ENCODE measurements around the gene TRAF1. TPM values are rescaled to one million over a fixed set of nuclear protein-coding genes. Genes with fewer than 3 reads are reported as not detected.
A peak's percentile ranks its signal among the peaks of the same experiment; 100 is the strongest.
"Not testable (repeated sequence)": the region's sequence is repeated elsewhere in the genome, so short reads cannot be mapped to it uniquely, and the experiment has no call there.

Gene TRAF1
- 1 to 10 TPM; 1.3 to 8.1 (median 1.7) TPM for total RNA-seq
- 1 to 10 TPM; 5.2 to 6.2 TPM for polyA plus RNA-seq

DNA sequence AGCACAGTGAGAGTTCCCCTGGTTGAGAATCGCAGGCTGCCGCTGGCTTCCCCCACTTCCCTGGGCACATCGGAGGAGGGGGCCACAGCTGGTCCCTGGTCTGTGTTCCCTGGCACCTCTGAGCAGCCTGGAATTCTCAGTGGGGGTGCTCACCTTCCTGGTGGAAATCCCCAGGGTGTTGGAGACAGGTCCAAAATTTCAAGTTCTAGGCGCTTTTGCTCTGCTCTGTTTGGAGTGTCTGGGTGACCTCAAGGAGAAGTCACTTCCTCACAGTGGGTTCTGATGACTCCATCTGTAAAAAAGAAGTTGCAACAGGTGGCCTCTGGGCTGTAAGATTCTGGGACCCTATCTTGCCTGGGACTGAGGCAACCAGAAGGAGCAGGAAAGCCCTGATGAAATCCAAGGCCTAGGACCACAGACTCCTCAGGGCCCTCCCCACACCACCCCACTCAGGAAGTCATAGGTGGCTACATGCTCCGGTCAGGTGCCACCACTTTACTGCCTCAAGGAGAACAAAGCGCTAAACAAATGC, at the start of gene TRAF1:
TSS of gene TRAF1 (minus strand) at position 400 of the 532 bp plus-strand sequence. CDS start 721 bp downstream, outside the sequence.
- TF ChIP-seq CTCF (IDR thresholded peaks at IDR 0.05), result no peak
- Histone ChIP-seq H3K36me3 (no peaks in the 10 kb centered on the region), H3K4me1 (peaks cover 0 to 4% (median 0%) of the 10 kb centered on the region in 3 donors), H3K4me3 (peak within 1 kb of the TSS in 1 of 4 donors; percentile 7), H3K27me3 (no peaks in the 10 kb centered on the region), H3K9me3 (no peaks in the 10 kb centered on the region), H3K27ac (peak within 1 kb of the TSS in 2 of 4 donors; percentile 56 to 59)
- intact Hi-C loops (cut with DNase I), result loop anchor here in 1 of 3 donors (10.0 kb wide), 1 partner anchor 52 kb away; the partner anchor contains the start of gene PHF19
- WGBS, 2 donors, result 79 to 90% methylated on average over 6 of the region's 6 CpGs
- peak in 1 of 4 donors; percentile 8 for ATAC-seq
- DNase-seq, result no peak
- no peak for FAIRE-seq

GRCh38 chr9:120974921-120975320, 48.3 kb upstream of the TRAF1 start:
- intact Hi-C loops (cut with DNase I), result no loop called here
- no peak for DNase-seq
- TF ChIP-seq CTCF (IDR thresholded peaks at IDR 0.05), result no peak
- Histone ChIP-seq H3K27me3 (no peaks in the 10 kb centered on the region), H3K4me1 (no peaks in the 10 kb centered on the region), H3K27ac (no peak overlapping the region), H3K4me3 (no peak overlapping the region), H3K9me3 (no peaks in the 10 kb centered on the region), H3K36me3 (no peaks in the 10 kb centered on the region)
- 81 to 86% methylated on average over 1 of the region's 1 CpG for WGBS, 2 donors
- ATAC-seq, result no peak
- FAIRE-seq, result no peak

DNA sequence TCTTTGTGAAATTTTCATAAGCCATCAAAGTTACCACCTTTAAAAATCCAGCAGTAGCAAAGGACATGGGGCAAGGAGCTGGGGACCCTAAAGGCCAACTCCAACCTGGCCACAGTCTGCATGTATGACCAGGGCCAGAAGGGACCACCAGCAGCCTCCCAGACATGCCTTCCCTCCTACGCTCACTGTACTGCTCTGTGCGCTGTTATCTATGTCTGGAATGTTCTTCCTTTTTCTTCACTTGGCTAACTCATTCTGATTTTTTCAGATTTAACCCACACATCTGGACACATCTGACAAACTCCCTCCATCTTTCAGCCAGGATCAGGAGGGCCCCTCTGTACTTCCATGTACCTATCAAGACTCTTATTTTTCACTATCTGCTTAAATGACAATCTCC, 47.6 kb upstream of the TRAF1 start:
- no peak for TF ChIP-seq CTCF (IDR thresholded peaks at IDR 0.05)
- DNase-seq (no peak), ATAC-seq (no peak), FAIRE-seq (no peak)
- 93 to 97% methylated on average over 2 of the region's 2 CpGs for WGBS, 2 donors
- intact Hi-C loops (cut with DNase I), result no loop called here
- Histone ChIP-seq H3K27ac (no peak overlapping the region), H3K4me1 (no peaks in the 10 kb centered on the region), H3K36me3 (no peaks in the 10 kb centered on the region), H3K9me3 (no peaks in the 10 kb centered on the region), H3K4me3 (no peak overlapping the region), H3K27me3 (no peaks in the 10 kb centered on the region)

DNA sequence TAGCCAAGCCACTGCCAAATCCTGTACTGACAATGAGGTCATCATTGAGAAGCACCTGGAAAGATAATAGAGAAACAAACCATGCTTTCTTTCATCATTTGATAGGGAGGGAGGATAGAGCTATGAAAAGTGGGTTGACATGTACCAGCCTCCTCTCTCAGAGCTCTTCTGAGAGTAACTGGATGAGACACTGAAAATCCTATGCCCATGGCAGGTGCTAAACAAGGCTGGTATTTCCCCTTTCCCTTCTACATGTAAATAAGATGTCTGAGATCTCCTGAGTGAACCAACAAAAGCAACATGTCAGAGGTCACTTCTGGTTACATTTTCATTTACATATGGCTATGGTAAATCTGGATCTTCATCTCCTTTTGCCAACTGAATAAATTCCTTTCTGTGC, 45.3 kb upstream of the TRAF1 start:
- intact Hi-C loops (cut with DNase I), result no loop called here

DNA sequence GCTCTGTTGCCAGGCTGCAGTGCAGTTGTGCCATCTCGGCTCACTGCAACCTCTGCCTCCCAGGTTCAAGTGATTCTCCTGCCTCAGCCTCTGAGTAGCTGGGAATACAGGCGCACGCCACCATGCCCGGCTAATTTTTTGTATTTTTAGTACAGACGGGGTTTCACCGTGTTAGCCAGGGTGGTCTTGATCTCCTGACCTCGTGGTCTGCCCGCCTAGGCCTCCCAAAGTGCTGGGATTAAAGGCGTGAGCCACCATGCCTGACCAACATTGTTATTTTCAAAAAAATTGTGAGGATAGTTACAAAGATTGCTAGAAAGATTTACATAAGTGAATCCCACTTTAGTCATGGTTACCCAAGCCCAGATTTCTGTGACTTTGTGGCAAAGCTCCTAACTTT, 44.9 kb upstream of the TRAF1 start:
- ATAC-seq; FAIRE-seq; H3K4me1 ChIP-seq; H3K9me3 ChIP-seq; H3K4me3 ChIP-seq; intact Hi-C loops (cut with DNase I); H3K27me3 ChIP-seq; H3K27ac ChIP-seq; DNase-seq; H3K36me3 ChIP-seq: not testable (repeated sequence)
- WGBS, 2 donors, result 94% methylated on average over 9 of the region's 9 CpGs

More for the DNA sequence above, 45.3 kb upstream of the TRAF1 start:
- DNase-seq, result no peak
- Histone ChIP-seq H3K27ac (no peak overlapping the region), H3K27me3 (no peaks in the 10 kb centered on the region), H3K36me3 (no peaks in the 10 kb centered on the region), H3K4me1 (no peaks in the 10 kb centered on the region), H3K9me3 (no peaks in the 10 kb centered on the region), H3K4me3 (no peak overlapping the region)
- TF ChIP-seq CTCF (IDR thresholded peaks at IDR 0.05), result no peak
- no peak for ATAC-seq
- FAIRE-seq, result no peak

Data from pancreas (tissue), 10 donors.